DOHH2 (cell line): ENCODE measurements around the gene DNAH2.

Source experiments
- EZH2phosphoT487 ChIP-seq: fragments of 200-600 bp; sonication (generic); IDR thresholded peaks from 2 replicates; pipeline ENCODE4 v1.6.1; 2017; ENCODE audit warnings: borderline replicate concordance, mild to moderate bottlenecking, antibody characterized with exemption, low read length, moderate library complexity, mixed read lengths
- TF ChIP-seq, protein P1 (sequence below): fragments of 200-600 bp; sonication (generic); IDR thresholded peaks from one replicate; pipeline ENCODE4 v1.5.1; 2014; ENCODE audit warnings: antibody characterized with exemption, mild to moderate bottlenecking, low read depth, low read length; ENCODE audit not compliant: poor library complexity, severe bottlenecking

DNA sequence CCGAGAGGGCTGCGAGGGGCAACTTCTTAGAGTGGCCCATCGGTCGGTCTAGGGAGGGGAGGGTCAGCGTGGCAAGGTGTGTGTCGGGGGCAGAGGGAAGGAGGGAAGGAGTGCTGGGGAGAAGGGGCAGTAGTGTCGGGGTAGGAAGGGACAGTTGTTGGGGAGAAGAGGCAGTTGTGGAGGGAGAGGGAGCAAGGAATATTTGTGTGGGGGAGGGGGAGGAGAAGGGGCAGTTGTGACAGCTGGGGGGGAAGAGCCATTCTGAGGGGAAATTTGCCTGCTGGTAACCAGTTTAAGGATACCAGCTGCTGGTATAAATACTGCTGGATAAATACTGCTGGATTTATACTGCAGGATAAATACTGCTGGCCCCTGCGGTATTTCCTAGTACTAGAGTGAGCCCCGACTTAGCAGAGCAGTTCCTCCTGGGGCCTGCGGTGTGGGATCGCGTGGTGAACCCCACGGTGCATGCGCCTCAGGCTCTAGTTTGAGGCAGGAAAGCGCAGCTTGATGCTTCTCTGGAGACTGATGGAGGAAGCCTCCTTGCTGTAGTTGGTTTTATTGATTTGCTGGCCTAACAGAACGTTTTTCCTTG is 309 bp downstream of the DNAH2 start:
- TF ChIP-seq, protein P1, sequence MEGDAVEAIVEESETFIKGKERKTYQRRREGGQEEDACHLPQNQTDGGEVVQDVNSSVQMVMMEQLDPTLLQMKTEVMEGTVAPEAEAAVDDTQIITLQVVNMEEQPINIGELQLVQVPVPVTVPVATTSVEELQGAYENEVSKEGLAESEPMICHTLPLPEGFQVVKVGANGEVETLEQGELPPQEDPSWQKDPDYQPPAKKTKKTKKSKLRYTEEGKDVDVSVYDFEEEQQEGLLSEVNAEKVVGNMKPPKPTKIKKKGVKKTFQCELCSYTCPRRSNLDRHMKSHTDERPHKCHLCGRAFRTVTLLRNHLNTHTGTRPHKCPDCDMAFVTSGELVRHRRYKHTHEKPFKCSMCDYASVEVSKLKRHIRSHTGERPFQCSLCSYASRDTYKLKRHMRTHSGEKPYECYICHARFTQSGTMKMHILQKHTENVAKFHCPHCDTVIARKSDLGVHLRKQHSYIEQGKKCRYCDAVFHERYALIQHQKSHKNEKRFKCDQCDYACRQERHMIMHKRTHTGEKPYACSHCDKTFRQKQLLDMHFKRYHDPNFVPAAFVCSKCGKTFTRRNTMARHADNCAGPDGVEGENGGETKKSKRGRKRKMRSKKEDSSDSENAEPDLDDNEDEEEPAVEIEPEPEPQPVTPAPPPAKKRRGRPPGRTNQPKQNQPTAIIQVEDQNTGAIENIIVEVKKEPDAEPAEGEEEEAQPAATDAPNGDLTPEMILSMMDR: no peak
- TF ChIP-seq EZH2phosphoT487: 0 out of 2 replicates have a peak, but pooled peaks have one; percentile 54
